Left ventricle myocardium inferior (tissue), 1 donor: ENCODE data around the gene C1QTNF5. TPM values are rescaled to one million over a fixed set of nuclear protein-coding genes. Genes with fewer than 3 reads are reported as not detected.

ENCODE experiments used
- DNase-seq: peaks from one replicate; pipeline ENCODE4 v3.0.0-alpha.2; 2020
- H3K27ac ChIP-seq: fragments of 200-600 bp; replicated peaks from 2 replicates; pipeline ENCODE4 v1.8.0; 2021
- H3K27me3 ChIP-seq: fragments of 200-600 bp; 2 replicates; pipeline ENCODE4 v1.8.0; 2021; ENCODE audit warnings: low read depth
- H3K36me3 ChIP-seq: fragments of 200-600 bp; 2 replicates; pipeline ENCODE4 v1.8.0; 2021
- H3K4me1 ChIP-seq: fragments of 200-600 bp; 2 replicates; pipeline ENCODE4 v1.8.0; 2021
- H3K4me3 ChIP-seq: fragments of 200-600 bp; 2 replicates; pipeline ENCODE4 v1.8.0; 2021; ENCODE audit warnings: mild to moderate bottlenecking, moderate library complexity
- H3K9me3 ChIP-seq: fragments of 200-600 bp; replicated peaks from 2 replicates; pipeline ENCODE4 v1.8.0; 2021
- intact Hi-C: fragments of 100-400 bp; cut with micrococcal nuclease; formaldehyde crosslinking; loops from one replicate; pipeline ENCODE4 v1.11.0; 2022
- total RNA-seq: library from RNA; stranded (reverse); fragmentation: NEBNext Ultra II Directional; extraction: Animal tissue kit (Norgen Biotek cat#: 25700); gene quantifications from one replicate; pipeline ENCODE4 v1.2.1, GENCODE V29; 2021
- TF ChIP-seq, protein P1 (sequence below): fragments of 200-600 bp; IDR thresholded peaks from 2 replicates; pipeline ENCODE4 v1.8.0; 2021; ENCODE audit warnings: antibody characterized with exemption, mild to moderate bottlenecking, borderline replicate concordance
- donor health status: DM: no; HTN: yes; CAD: no; lungs with severe emphysema.

C1QTNF5 gene
- total RNA-seq, 1 donor from 2014 or later: 14.4 TPM

- TF ChIP-seq, protein P1, sequence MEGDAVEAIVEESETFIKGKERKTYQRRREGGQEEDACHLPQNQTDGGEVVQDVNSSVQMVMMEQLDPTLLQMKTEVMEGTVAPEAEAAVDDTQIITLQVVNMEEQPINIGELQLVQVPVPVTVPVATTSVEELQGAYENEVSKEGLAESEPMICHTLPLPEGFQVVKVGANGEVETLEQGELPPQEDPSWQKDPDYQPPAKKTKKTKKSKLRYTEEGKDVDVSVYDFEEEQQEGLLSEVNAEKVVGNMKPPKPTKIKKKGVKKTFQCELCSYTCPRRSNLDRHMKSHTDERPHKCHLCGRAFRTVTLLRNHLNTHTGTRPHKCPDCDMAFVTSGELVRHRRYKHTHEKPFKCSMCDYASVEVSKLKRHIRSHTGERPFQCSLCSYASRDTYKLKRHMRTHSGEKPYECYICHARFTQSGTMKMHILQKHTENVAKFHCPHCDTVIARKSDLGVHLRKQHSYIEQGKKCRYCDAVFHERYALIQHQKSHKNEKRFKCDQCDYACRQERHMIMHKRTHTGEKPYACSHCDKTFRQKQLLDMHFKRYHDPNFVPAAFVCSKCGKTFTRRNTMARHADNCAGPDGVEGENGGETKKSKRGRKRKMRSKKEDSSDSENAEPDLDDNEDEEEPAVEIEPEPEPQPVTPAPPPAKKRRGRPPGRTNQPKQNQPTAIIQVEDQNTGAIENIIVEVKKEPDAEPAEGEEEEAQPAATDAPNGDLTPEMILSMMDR: no peak
- H3K4me3 ChIP-seq: no peak overlapping the region
- H3K9me3 ChIP-seq: no peaks in the 10 kb centered on the region
- peaks cover 71% of the 10 kb centered on the region for H3K36me3 ChIP-seq
- peaks cover 41% of the 10 kb centered on the region for H3K4me1 ChIP-seq
- intact Hi-C loops: no loop called here
- peak overlapping the region; percentile 81 for H3K27ac ChIP-seq
- H3K27me3 ChIP-seq: no peaks in the 10 kb centered on the region
- DNase-seq: no peak
Measured at GRCh38 chr11:119300198-119300964, 40.3 kb downstream of the C1QTNF5 start.

DNA sequence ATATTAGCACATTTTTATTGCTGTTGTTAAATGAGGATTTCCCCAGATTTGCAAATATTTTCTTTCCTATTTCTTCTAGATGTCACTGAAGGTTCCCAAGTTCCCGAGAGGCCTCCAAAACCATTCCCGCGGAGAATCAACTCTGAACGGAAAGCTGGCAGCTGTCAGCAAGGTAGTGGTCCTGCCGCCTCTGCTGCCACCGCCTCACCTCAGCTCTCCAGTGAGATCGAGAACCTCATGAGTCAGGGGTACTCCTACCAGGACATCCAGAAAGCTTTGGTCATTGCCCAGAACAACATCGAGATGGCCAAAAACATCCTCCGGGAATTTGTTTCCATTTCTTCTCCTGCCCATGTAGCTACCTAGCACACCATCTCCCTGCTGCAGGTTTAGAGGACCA, 41.3 kb downstream of the C1QTNF5 start:
- peaks cover 71% of the 10 kb centered on the region for H3K36me3 ChIP-seq
- intact Hi-C loops: no loop called here
- H3K4me1 ChIP-seq: peaks cover 41% of the 10 kb centered on the region

GRCh38 chr11:119298726-119299125, 42.0 kb downstream of the C1QTNF5 start:
- TF ChIP-seq, protein P1: no peak
- peaks cover 41% of the 10 kb centered on the region for H3K4me1 ChIP-seq
- H3K9me3 ChIP-seq: no peaks in the 10 kb centered on the region
- H3K27me3 ChIP-seq: no peaks in the 10 kb centered on the region
- peak; percentile 65 for DNase-seq
- peak overlapping the region; percentile 81 for H3K27ac ChIP-seq
- intact Hi-C loops: no loop called here
- H3K4me3 ChIP-seq: no peak overlapping the region
- peaks cover 64% of the 10 kb centered on the region for H3K36me3 ChIP-seq

More for the DNA sequence above, 41.3 kb downstream of the C1QTNF5 start:
- DNase-seq: no peak
- Histone ChIP-seq H3K4me3 (no peak overlapping the region), H3K27ac (peak overlapping the region; percentile 81), H3K27me3 (no peaks in the 10 kb centered on the region), H3K9me3 (no peaks in the 10 kb centered on the region)
- TF ChIP-seq, protein P1: no peak

GRCh38 chr11:119297938-119298337, 42.7 kb downstream of the C1QTNF5 start:
- Histone ChIP-seq H3K27me3 (no peaks in the 10 kb centered on the region), H3K36me3 (peaks cover 57% of the 10 kb centered on the region), H3K4me1 (peaks cover 41% of the 10 kb centered on the region), H3K9me3 (no peaks in the 10 kb centered on the region), H3K27ac (peak overlapping the region; percentile 81), H3K4me3 (no peak overlapping the region)
- TF ChIP-seq, protein P1: no peak
- no peak for DNase-seq
- intact Hi-C loops: no loop called here

- Histone ChIP-seq H3K27ac (no peak overlapping the region), H3K36me3 (peaks cover 51% of the 10 kb centered on the region), H3K4me1 (peaks cover 33% of the 10 kb centered on the region), H3K27me3 (no peaks in the 10 kb centered on the region), H3K4me3 (no peak overlapping the region), H3K9me3 (peaks cover 8% of the 10 kb centered on the region)
- TF ChIP-seq, protein P1: no peak
- intact Hi-C loops: no loop called here
- no peak for DNase-seq
Measured at GRCh38 chr11:119295178-119295577, 45.5 kb downstream of the C1QTNF5 start.
